ENCODE data around the gene UBE2E1.

DNA sequence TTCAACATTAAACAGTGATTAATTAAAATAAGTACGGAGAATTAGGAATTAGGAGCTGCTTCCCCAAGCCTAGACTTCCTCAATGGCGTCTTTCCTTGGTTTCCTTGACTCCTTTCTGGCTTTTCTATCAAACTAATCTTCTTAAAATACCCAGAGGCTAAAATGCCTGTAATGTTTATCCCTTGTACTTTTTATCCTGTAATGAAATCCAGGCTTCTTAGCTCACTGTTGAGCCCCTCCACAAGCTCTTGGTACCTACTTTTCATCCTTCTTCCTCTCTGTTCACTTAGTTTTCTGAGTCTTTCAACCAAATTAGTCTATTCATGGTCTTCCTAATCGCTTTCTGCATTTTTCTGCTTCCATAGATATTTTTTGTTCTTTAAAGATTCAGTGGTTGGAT, 6.9 kb upstream of the UBE2E1 start:
- TF ChIP-seq, protein P1, sequence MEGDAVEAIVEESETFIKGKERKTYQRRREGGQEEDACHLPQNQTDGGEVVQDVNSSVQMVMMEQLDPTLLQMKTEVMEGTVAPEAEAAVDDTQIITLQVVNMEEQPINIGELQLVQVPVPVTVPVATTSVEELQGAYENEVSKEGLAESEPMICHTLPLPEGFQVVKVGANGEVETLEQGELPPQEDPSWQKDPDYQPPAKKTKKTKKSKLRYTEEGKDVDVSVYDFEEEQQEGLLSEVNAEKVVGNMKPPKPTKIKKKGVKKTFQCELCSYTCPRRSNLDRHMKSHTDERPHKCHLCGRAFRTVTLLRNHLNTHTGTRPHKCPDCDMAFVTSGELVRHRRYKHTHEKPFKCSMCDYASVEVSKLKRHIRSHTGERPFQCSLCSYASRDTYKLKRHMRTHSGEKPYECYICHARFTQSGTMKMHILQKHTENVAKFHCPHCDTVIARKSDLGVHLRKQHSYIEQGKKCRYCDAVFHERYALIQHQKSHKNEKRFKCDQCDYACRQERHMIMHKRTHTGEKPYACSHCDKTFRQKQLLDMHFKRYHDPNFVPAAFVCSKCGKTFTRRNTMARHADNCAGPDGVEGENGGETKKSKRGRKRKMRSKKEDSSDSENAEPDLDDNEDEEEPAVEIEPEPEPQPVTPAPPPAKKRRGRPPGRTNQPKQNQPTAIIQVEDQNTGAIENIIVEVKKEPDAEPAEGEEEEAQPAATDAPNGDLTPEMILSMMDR (IDR thresholded peaks at IDR 0.05), result no peak
- TF ChIP-seq POLR2A (IDR thresholded peaks at IDR 0.05), result no peak
